GM23248 (cell line): ENCODE measurements around the gene BRINP3.

ENCODE experiments used
- EZH2 ChIP-seq: fragments of 200-600 bp; sonication (generic); IDR thresholded peaks from 2 replicates; pipeline ENCODE4 v1.6.1; 2018; ENCODE audit warnings: antibody characterized with exemption, mild to moderate bottlenecking; ENCODE audit not compliant: insufficient read depth, poor library complexity, severe bottlenecking
- EZH2phosphoT487 ChIP-seq: fragments of 200-600 bp; sonication (generic); IDR thresholded peaks from 2 replicates; pipeline ENCODE4 v1.6.1; 2018; ENCODE audit warnings: antibody characterized with exemption, moderate library complexity, mild to moderate bottlenecking, low read depth; ENCODE audit not compliant: insufficient read depth

- TF ChIP-seq EZH2phosphoT487 (no peak), EZH2 (no peak)
These were observed 16.8 kb upstream of the BRINP3 start for GRCh38 chr1:190494451-190494850.
